ENCODE measurements around the gene DUSP7.
"Not testable (repeated sequence)": the region's sequence is repeated elsewhere in the genome, so short reads cannot be mapped to it uniquely, and the experiment has no call there.

The DUSP7 gene

GRCh38 chr3:52046186-52046901 is 10.0 kb downstream of the DUSP7 start:
- DNase-seq = no peak

GRCh38 chr3:52044869-52045619 is 11.3 kb downstream of the DUSP7 start:
- DNase-seq = no peak

GRCh38 chr3:52043750-52044149 is 12.6 kb downstream of the DUSP7 start:
- DNase-seq = no peak

GRCh38 chr3:52043039-52043438 is 13.3 kb downstream of the DUSP7 start:
- DNase-seq = not testable (repeated sequence)

GRCh38 chr3:52041118-52041731 is 15.1 kb downstream of the DUSP7 start:
- no peak for DNase-seq

GRCh38 chr3:52040600-52040999 is 15.8 kb downstream of the DUSP7 start:
- no peak for DNase-seq

- DNase-seq = no peak
These were observed 16.5 kb downstream of the DUSP7 start for GRCh38 chr3:52039846-52040245.

GRCh38 chr3:52039426-52039825 is 16.9 kb downstream of the DUSP7 start:
- DNase-seq = no peak

- no peak for DNase-seq
These were observed 18.1 kb downstream of the DUSP7 start for GRCh38 chr3:52038227-52038626.

- no peak for DNase-seq
These were observed 19.1 kb downstream of the DUSP7 start for GRCh38 chr3:52037291-52037690.

GRCh38 chr3:52036829-52037228 is 19.5 kb downstream of the DUSP7 start:
- no peak for DNase-seq

- peak; percentile 27 for DNase-seq
These were observed 20.1 kb downstream of the DUSP7 start for GRCh38 chr3:52036222-52036694.

GRCh38 chr3:52034651-52035050 is 21.7 kb downstream of the DUSP7 start:
- no peak for DNase-seq

- DNase-seq = no peak
These were observed 22.2 kb downstream of the DUSP7 start for GRCh38 chr3:52034212-52034611.

GRCh38 chr3:52033748-52034147 is 22.6 kb downstream of the DUSP7 start:
- DNase-seq = not testable (repeated sequence)

GRCh38 chr3:52032702-52033408 is 23.5 kb downstream of the DUSP7 start:
- no peak for DNase-seq

GRCh38 chr3:52031896-52032295 is 24.5 kb downstream of the DUSP7 start:
- DNase-seq = no peak

- no peak for DNase-seq
These were observed 25.6 kb downstream of the DUSP7 start for GRCh38 chr3:52030714-52031310.

- DNase-seq = no peak
These were observed 26.8 kb downstream of the DUSP7 start for GRCh38 chr3:52029535-52029934.

GRCh38 chr3:52029053-52029452 is 27.3 kb downstream of the DUSP7 start:
- no peak for DNase-seq

- DNase-seq = no peak
These were observed 27.8 kb downstream of the DUSP7 start for GRCh38 chr3:52028572-52028971.

- DNase-seq = peak; percentile 56
These were observed 30.3 kb downstream of the DUSP7 start for GRCh38 chr3:52026041-52026440.

- DNase-seq = no peak
These were observed 30.9 kb downstream of the DUSP7 start for GRCh38 chr3:52025453-52025852.
